Omental fat pad (tissue), 4 donors: ENCODE results near the gene OSER1. TPM values are rescaled to one million over a fixed set of nuclear protein-coding genes. Genes with fewer than 3 reads are reported as not detected.
"Not testable (repeated sequence)": the region's sequence is repeated elsewhere in the genome, so short reads cannot be mapped to it uniquely, and the experiment has no call there.

Source experiments
- ATAC-seq: fragments of 150-250 bp; one replicate; pipeline ENCODE4 v1.9.1; 2016; ENCODE audit warnings: mild to moderate bottlenecking, moderate library complexity; ENCODE audit not compliant: low FRiP score
- DNase-seq: peaks from one replicate; pipeline ENCODE4 v3.0.0-alpha.2; 2019; ENCODE audit warnings: low spot score
- CTCF ChIP-seq, 3 donors: fragments of 450-650 bp; IDR thresholded peaks; one replicate each; pipeline ENCODE4 v1.5.1; 2016 to 2017; ENCODE audit warnings: antibody characterized with exemption in 3 of 3, mild to moderate bottlenecking in 3 of 3, moderate library complexity in 2 of 3
- total RNA-seq, 4 donors: library from RNA; depleted of rRNA; stranded (reverse); fragments of >200 nt; gene quantifications; one replicate each; pipeline ENCODE4 v1.1.0, GENCODE V29; 2016

Gene OSER1
- total RNA-seq, 4 donors from 2014 or later = 42.8 to 65.0 (median 49.7) TPM

- ATAC-seq = no peak
- TF ChIP-seq CTCF (IDR thresholded peaks at IDR 0.05) = no peak
Measured at GRCh38 chr20:44235702-44236101, 25.1 kb upstream of the OSER1 start.

GRCh38 chr20:44234566-44235317 lies 24.2 kb upstream of the OSER1 start:
- no peak for TF ChIP-seq CTCF (IDR thresholded peaks at IDR 0.05)
- ATAC-seq = no peak
- no peak for DNase-seq

More at GRCh38 chr20:44235702-44236101, 25.1 kb upstream of the OSER1 start:
- no peak for DNase-seq

- TF ChIP-seq CTCF (IDR thresholded peaks at IDR 0.05) = no peak
- DNase-seq = no peak
- ATAC-seq = no peak
Measured at GRCh38 chr20:44233436-44234016, 23.0 kb upstream of the OSER1 start.

- not testable (repeated sequence) for DNase-seq, ATAC-seq
Measured at GRCh38 chr20:44232469-44232856, 21.9 kb upstream of the OSER1 start.

GRCh38 chr20:44231713-44232468 lies 21.3 kb upstream of the OSER1 start:
- DNase-seq (no peak), ATAC-seq (no peak)
- no peak for TF ChIP-seq CTCF (IDR thresholded peaks at IDR 0.05)

GRCh38 chr20:44231193-44231592 lies 20.6 kb upstream of the OSER1 start:
- TF ChIP-seq CTCF (IDR thresholded peaks at IDR 0.05) = no peak
- ATAC-seq (no peak), DNase-seq (no peak)

- TF ChIP-seq CTCF (IDR thresholded peaks at IDR 0.05) = no peak
- DNase-seq = no peak
- no peak for ATAC-seq
Measured at GRCh38 chr20:44228465-44229258, 18.1 kb upstream of the OSER1 start.
